PC-3 (cell line): ENCODE data around the gene SPTBN2. TPM values are rescaled to one million over a fixed set of nuclear protein-coding genes. Genes with fewer than 3 reads are reported as not detected.

Source experiments
- ATAC-seq: fragments of 200-7000 bp; cut with Tn5 transposase; 2 replicates; pipeline ENCODE4 v1.9.1; 2020; ENCODE audit warnings: mild to moderate bottlenecking, moderate library complexity
- BruUV-seq: library from RNA; stranded (reverse); fragments of 400-500 nt; replicated peaks from 2 replicates; lab custom pipeline; 2021; lab: Mats Ljungman, UMichigan
- CTCF ChIA-PET: fragments of 300-600 bp; sonication (Branson Sonifier 250); formaldehyde crosslinking; loops from one replicate; lab custom pipeline; 2022; ENCODE audit warnings: antibody characterized with exemption; lab: Charles Lee
- POLR2A ChIA-PET: fragments of 300-600 bp; sonication (Branson Sonifier 250); formaldehyde crosslinking; loops from one replicate; lab custom pipeline; 2022; ENCODE audit warnings: antibody characterized with exemption; ENCODE audit not compliant: unreplicated experiment; lab: Charles Lee
- DNase-seq: peaks from one replicate; pipeline ENCODE4 v3.0.0-alpha.2; 2015
- H2AFZ ChIP-seq: fragments of 300-600 bp; sonication (generic); 2 replicates; pipeline ENCODE4 v1.6.0; 2016; ENCODE audit warnings: antibody characterized with exemption, low read length
- H3F3A ChIP-seq: fragments of 300-600 bp; sonication (generic); one replicate; pipeline ENCODE4 v1.6.0; 2017; ENCODE audit warnings: antibody characterized with exemption, low read length, control low read depth, mild to moderate bottlenecking; ENCODE audit not compliant: unreplicated experiment
- H3K27ac ChIP-seq: fragments of 300-600 bp; sonication (generic); 2 replicates; pipeline ENCODE4 v1.5.1; 2016; ENCODE audit warnings: mild to moderate bottlenecking, low read length
- H3K27me3 ChIP-seq: fragments of 300-600 bp; sonication (generic); 2 replicates; pipeline ENCODE4 v1.6.1; 2016; ENCODE audit warnings: low read length, mixed read lengths
- H3K36me3 ChIP-seq: fragments of 300-600 bp; sonication (generic); 2 replicates; pipeline ENCODE4 v1.6.1; 2016; ENCODE audit warnings: low read depth, mixed run types, low read length, mixed read lengths
- H3K4me1 ChIP-seq: fragments of 300-600 bp; sonication (generic); 2 replicates; pipeline ENCODE4 v1.5.1; 2016; ENCODE audit warnings: low read length; ENCODE audit not compliant: insufficient read depth
- H3K4me2 ChIP-seq: fragments of 300-600 bp; sonication (generic); 2 replicates; pipeline ENCODE4 v1.6.0; 2016; ENCODE audit warnings: low read length
- H3K4me3 ChIP-seq: fragments of 300-600 bp; sonication (generic); 2 replicates; pipeline ENCODE4 v1.5.1; 2016; ENCODE audit warnings: mild to moderate bottlenecking, low read length, mixed read lengths
- H3K79me2 ChIP-seq: fragments of 300-600 bp; sonication (generic); 2 replicates; pipeline ENCODE4 v1.6.1; 2017; ENCODE audit warnings: low read length, mixed read lengths
- H3K9ac ChIP-seq: fragments of 300-600 bp; sonication (generic); 2 replicates; pipeline ENCODE4 v1.6.0; 2016; ENCODE audit warnings: mild to moderate bottlenecking, low read length
- H3K9me2 ChIP-seq: fragments of 300-600 bp; sonication (generic); replicated peaks from 2 replicates; pipeline ENCODE4 v1.6.1; 2016; ENCODE audit warnings: mixed run types, low read length, mixed read lengths
- H3K9me3 ChIP-seq: fragments of 300-600 bp; sonication (generic); 2 replicates; pipeline ENCODE4 v1.6.1; 2016; ENCODE audit warnings: low read length, mixed read lengths
- H4K20me1 ChIP-seq: fragments of 300-600 bp; sonication (generic); 2 replicates; pipeline ENCODE4 v1.6.1; 2016; ENCODE audit warnings: low read length, mixed read lengths
- EZH2 ChIP-seq: fragments of 300-600 bp; sonication (generic); IDR thresholded peaks from one replicate; pipeline ENCODE4 v1.6.1; 2017; ENCODE audit warnings: antibody characterized with exemption, mild to moderate bottlenecking, low read length; ENCODE audit not compliant: unreplicated experiment
- EZH2phosphoT487 ChIP-seq: fragments of 300-600 bp; sonication (generic); IDR thresholded peaks from 2 replicates; pipeline ENCODE4 v1.6.1; 2018; ENCODE audit warnings: mild to moderate bottlenecking, antibody characterized with exemption, low read length, borderline replicate concordance
- intact Hi-C: fragments of 100-400 bp; cut with micrococcal nuclease; formaldehyde crosslinking; loops from 2 replicates; pipeline ENCODE4 v1.9.0; 2023
- total RNA-seq: library from RNA; depleted of rRNA; stranded (reverse); fragments of >200 nt; gene quantifications from 2 replicates; pipeline ENCODE4 v1.2.3, GENCODE V29; 2014
- TF ChIP-seq, protein P1 (sequence below): fragments of 300-600 bp; sonication (generic); conservative IDR thresholded peaks from 2 replicates; pipeline ENCODE4 v1.5.1; 2017; ENCODE audit warnings: antibody characterized with exemption, low read depth, mild to moderate bottlenecking, low read length

Gene SPTBN2
- total RNA-seq, 1 experiment from 2014 or later: 74.9 TPM

DNA sequence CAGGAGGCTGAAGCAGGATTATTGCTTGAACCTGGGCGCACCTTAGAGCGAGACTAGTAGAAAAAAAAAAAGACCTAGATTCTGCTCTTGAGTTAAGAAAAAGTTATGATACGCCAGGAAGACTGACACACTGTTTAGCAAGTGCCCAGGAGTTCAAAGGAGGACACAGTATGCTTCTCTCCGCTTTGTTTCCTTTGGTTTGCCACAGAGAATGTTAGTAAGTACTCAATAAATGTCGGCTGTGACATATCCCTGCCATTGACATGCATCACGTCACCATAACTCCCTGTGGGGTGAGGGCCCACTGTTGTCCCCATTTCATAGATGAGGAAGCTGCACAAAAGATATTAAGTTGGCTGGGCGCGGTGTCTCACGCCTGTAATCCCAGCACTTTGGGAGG lies 7.1 kb downstream of the SPTBN2 start:
- H3K36me3 ChIP-seq: peaks cover 14% of the 10 kb centered on the region
- no peaks in the 10 kb centered on the region for H3K9me2 ChIP-seq
- H3K4me2 ChIP-seq: no peak overlapping the region
- H3K9ac ChIP-seq: no peak overlapping the region
- ChIA-PET CTCF (no interaction called here), POLR2A (no interaction called here)
- H2AFZ ChIP-seq: no peak overlapping the region
- BruUV-seq: no TSS peak
- no peak overlapping the region for H3K27ac ChIP-seq
- intact Hi-C loops: no loop called here
- no peaks in the 10 kb centered on the region for H3F3A ChIP-seq
- H3K4me1 ChIP-seq: peaks cover 62% of the 10 kb centered on the region
- DNase-seq (no peak), ATAC-seq (no peak)
- H3K9me3 ChIP-seq: no peaks in the 10 kb centered on the region
- TF ChIP-seq, protein P1, sequence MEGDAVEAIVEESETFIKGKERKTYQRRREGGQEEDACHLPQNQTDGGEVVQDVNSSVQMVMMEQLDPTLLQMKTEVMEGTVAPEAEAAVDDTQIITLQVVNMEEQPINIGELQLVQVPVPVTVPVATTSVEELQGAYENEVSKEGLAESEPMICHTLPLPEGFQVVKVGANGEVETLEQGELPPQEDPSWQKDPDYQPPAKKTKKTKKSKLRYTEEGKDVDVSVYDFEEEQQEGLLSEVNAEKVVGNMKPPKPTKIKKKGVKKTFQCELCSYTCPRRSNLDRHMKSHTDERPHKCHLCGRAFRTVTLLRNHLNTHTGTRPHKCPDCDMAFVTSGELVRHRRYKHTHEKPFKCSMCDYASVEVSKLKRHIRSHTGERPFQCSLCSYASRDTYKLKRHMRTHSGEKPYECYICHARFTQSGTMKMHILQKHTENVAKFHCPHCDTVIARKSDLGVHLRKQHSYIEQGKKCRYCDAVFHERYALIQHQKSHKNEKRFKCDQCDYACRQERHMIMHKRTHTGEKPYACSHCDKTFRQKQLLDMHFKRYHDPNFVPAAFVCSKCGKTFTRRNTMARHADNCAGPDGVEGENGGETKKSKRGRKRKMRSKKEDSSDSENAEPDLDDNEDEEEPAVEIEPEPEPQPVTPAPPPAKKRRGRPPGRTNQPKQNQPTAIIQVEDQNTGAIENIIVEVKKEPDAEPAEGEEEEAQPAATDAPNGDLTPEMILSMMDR: no peak
- TF ChIP-seq EZH2phosphoT487 (no peak), EZH2 (no peak)
- H3K4me3 ChIP-seq: no peak overlapping the region
- H3K27me3 ChIP-seq: no peaks in the 10 kb centered on the region
- peaks cover 53% of the 10 kb centered on the region for H3K79me2 ChIP-seq
- H4K20me1 ChIP-seq: no peaks in the 10 kb centered on the region

DNA sequence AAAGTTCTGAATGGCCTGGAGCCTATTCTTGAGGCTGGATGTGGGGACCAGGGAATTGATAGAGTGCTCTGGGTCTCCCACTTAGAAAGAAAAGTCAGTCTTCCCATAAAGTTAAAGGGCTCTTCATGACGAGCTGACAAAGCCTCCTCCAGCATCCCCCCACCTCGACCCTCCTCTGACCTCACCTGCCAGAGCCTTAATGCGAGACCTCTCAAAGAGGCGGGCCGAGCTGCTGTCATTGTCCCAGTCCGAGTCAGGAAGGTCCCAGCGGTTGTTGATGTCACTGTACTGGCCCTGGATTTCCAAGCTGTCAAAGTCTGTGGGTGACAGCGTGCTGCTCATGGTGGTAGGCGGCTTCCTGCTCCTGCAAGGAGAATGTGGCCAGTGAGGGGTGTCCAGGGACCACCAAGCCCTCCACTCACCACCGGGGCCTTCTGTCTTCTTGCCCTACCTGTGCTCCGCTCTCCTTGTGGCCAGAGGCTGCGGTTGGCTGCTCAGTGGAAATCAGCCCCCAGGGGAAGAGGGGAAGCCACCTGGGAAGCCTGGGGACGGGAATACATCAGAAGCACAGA lies 8.0 kb downstream of the SPTBN2 start:
- Histone ChIP-seq H3K9ac (0 out of 2 replicates have a peak overlapping the region, but pooled peaks have one; percentile 14), H2AFZ (peak overlapping the region; percentile 48; the same call in 1 of the 2 replicates), H3K4me2 (peak overlapping the region; percentile 78), H3K36me3 (peaks cover 14% of the 10 kb centered on the region), H3K27me3 (no peaks in the 10 kb centered on the region), H4K20me1 (no peaks in the 10 kb centered on the region), H3K27ac (peak overlapping the region; percentile 66), H3K9me2 (no peaks in the 10 kb centered on the region), H3F3A (no peaks in the 10 kb centered on the region), H3K9me3 (no peaks in the 10 kb centered on the region), H3K4me3 (peak overlapping the region; percentile 25; the same call in 1 of the 2 replicates), H3K4me1 (peaks cover 53% of the 10 kb centered on the region), H3K79me2 (peaks cover 44% of the 10 kb centered on the region)
- ATAC-seq (no peak), DNase-seq (no peak)
- ChIA-PET POLR2A (no interaction called here), CTCF (no interaction called here)
- BruUV-seq: no TSS peak
- no peak for TF ChIP-seq EZH2phosphoT487
- TF ChIP-seq, protein P1: no peak
- TF ChIP-seq EZH2: no peak
- intact Hi-C loops: no loop called here

DNA sequence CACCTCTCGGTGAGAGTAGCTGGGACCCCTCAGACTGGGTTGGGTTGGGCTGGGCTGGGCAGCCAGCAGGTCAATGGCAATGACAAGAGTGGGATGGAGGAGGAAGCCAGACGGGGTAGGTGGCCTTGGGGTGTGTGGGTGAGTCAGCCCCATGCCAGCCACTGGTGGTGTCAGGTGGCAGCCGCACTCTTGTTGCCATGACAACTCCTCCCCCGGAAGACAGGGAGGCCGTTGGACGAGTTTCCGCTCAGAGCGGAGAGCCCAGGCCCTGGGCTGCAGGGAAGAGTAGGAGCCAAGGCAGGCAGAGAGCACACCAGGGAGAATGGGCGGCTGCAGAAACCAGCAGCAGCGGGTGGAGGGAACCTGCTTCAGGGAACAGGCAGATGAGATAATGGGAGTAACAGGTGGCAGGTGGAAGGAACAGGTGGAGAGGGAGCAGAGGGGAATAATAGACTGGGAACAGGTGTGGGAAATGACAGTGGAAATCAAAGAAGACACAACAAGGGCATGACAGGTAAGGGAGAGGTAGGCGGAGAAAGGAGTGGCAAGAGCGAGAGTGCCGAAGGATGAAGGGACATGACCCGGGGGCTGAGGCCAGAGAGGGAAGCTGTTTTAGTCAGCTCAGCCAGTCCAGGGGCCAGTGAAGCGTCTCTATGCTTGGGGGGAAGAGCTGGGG lies 8.7 kb downstream of the SPTBN2 start:
- ATAC-seq: peak; percentile 96
- peak overlapping the region; percentile 48 for H2AFZ ChIP-seq
- peaks cover 18% of the 10 kb centered on the region for H3K36me3 ChIP-seq
- no peaks in the 10 kb centered on the region for H4K20me1 ChIP-seq
- CTCF ChIA-PET: no interaction called here
- peaks cover 38% of the 10 kb centered on the region for H3K79me2 ChIP-seq
- intact Hi-C loops: no loop called here
- POLR2A ChIA-PET: interaction anchor here (0.8 kb wide), 1 partner anchor 42 kb away, joined by 8 read pairs; no protein-coding TSS in a partner anchor
- no TSS peak for BruUV-seq
- H3K9me3 ChIP-seq: no peaks in the 10 kb centered on the region
- TF ChIP-seq, protein P1: no peak
- peak overlapping the region; percentile 14 for H3K9ac ChIP-seq
- H3K27ac ChIP-seq: peak overlapping the region; percentile 66
- no peaks in the 10 kb centered on the region for H3F3A ChIP-seq
- H3K9me2 ChIP-seq: no peaks in the 10 kb centered on the region
- peaks cover 49% of the 10 kb centered on the region for H3K4me1 ChIP-seq
- H3K4me3 ChIP-seq: peak overlapping the region; percentile 25; the same call in 1 of the 2 replicates
- peak; percentile 99 for DNase-seq
- H3K4me2 ChIP-seq: peak overlapping the region; percentile 78
- no peaks in the 10 kb centered on the region for H3K27me3 ChIP-seq
